OCI-LY7 (cell line): Measurements from ENCODE around the gene STPG4. TPM values are rescaled to one million over a fixed set of nuclear protein-coding genes. Genes with fewer than 3 reads are reported as not detected.

Source experiments
- BruUV-seq: library from RNA; stranded (reverse); fragments of 400-500 nt; replicated peaks from 2 replicates; lab custom pipeline; 2021; lab: Mats Ljungman, UMichigan
- CTCF ChIA-PET: fragments of 300-600 bp; sonication (Branson Sonifier 250); formaldehyde crosslinking; loops from one replicate; lab custom pipeline; 2022; ENCODE audit warnings: antibody characterized with exemption; ENCODE audit not compliant: unreplicated experiment; lab: Charles Lee
- POLR2A ChIA-PET: fragments of 300-600 bp; sonication (Branson Sonifier 250); formaldehyde crosslinking; loops from one replicate; lab custom pipeline; 2022; ENCODE audit warnings: antibody characterized with exemption; lab: Charles Lee
- DNase-seq: peaks from one replicate; pipeline ENCODE4 v3.0.0-alpha.2; 2015; ENCODE audit warnings: low spot score
- H2AFZ ChIP-seq: fragments of 200-600 bp; sonication (generic), shearing (Covaris generic); 2 replicates; pipeline ENCODE4 v1.6.1; 2014; ENCODE audit warnings: mild to moderate bottlenecking, antibody characterized with exemption, low read length, moderate library complexity
- H3K27ac ChIP-seq: fragments of 200-600 bp; sonication (generic); 2 replicates; pipeline ENCODE4 v1.5.1; 2014; ENCODE audit warnings: mixed run types, low read depth, mild to moderate bottlenecking, moderate library complexity, low read length, inconsistent platforms; ENCODE audit not compliant: poor library complexity, severe bottlenecking
- H3K36me3 ChIP-seq: fragments of 200-600 bp; sonication (generic); 2 replicates; pipeline ENCODE4 v1.6.1; 2014; ENCODE audit warnings: mild to moderate bottlenecking, antibody characterized with exemption, low read length, moderate library complexity, mixed read lengths; ENCODE audit not compliant: insufficient read depth
- H3K4me1 ChIP-seq: fragments of 200-600 bp; sonication (generic); 2 replicates; pipeline ENCODE4 v1.5.1; 2014; ENCODE audit warnings: mild to moderate bottlenecking, low read length; ENCODE audit not compliant: insufficient read depth, poor library complexity, severe bottlenecking
- H3K4me2 ChIP-seq: fragments of 200-600 bp; sonication (generic); 2 replicates; pipeline ENCODE4 v1.6.1; 2014; ENCODE audit warnings: mild to moderate bottlenecking, low read length
- H3K4me3 ChIP-seq: fragments of 200-600 bp; sonication (generic); 2 replicates; pipeline ENCODE4 v1.5.1; 2014; ENCODE audit warnings: mild to moderate bottlenecking, low read depth, low read length; ENCODE audit not compliant: poor library complexity, severe bottlenecking
- H3K79me2 ChIP-seq: fragments of 200-600 bp; sonication (generic); 2 replicates; pipeline ENCODE4 v1.6.1; 2016; ENCODE audit warnings: low read depth, mild to moderate bottlenecking, low read length, moderate library complexity, mixed read lengths; ENCODE audit not compliant: insufficient read depth
- H3K9me2 ChIP-seq: fragments of 200-600 bp; sonication (generic); 2 replicates; pipeline ENCODE4 v1.6.1; 2016; ENCODE audit warnings: mild to moderate bottlenecking, low read length, mixed read lengths; ENCODE audit not compliant: insufficient read depth
- H3K9me3 ChIP-seq: fragments of 200-600 bp; sonication (generic); 2 replicates; pipeline ENCODE4 v1.6.1; 2014; ENCODE audit warnings: mild to moderate bottlenecking, mixed run types, low read length, mixed read lengths
- H4K20me1 ChIP-seq: fragments of 200-600 bp; sonication (generic); 2 replicates; pipeline ENCODE4 v1.6.1; 2014; ENCODE audit warnings: mild to moderate bottlenecking, antibody characterized with exemption, low read length, moderate library complexity, mixed read lengths; ENCODE audit not compliant: insufficient read depth
- EZH2phosphoT487 ChIP-seq: fragments of 200-600 bp; sonication (generic); IDR thresholded peaks from 2 replicates; pipeline ENCODE4 v1.6.1; 2018; ENCODE audit warnings: low read depth, borderline replicate concordance, mild to moderate bottlenecking, mixed run types, antibody characterized with exemption, low read length, moderate library complexity, mixed read lengths
- intact Hi-C: fragments of 100-400 bp; cut with micrococcal nuclease; formaldehyde crosslinking; loops from one replicate; pipeline ENCODE4 v1.10.0; 2022; ENCODE audit not compliant: unreplicated experiment
- total RNA-seq, 2 experiments: library from RNA; depleted of rRNA in 1 of 2; stranded (reverse); fragments of >200 nt in 1 of 2; shearing (Covaris generic) in 1 of 2; gene quantifications; 2 replicates each; pipeline ENCODE4 v1.2.3, GENCODE V29; 2014 to 2022
- TF ChIP-seq, protein P1 (sequence below): fragments of 200-600 bp; sonication (generic); conservative IDR thresholded peaks from 2 replicates; pipeline ENCODE4 v1.5.1; 2014; ENCODE audit warnings: mild to moderate bottlenecking, antibody characterized with exemption, low read length, moderate library complexity, mixed read lengths

The STPG4 gene
- total RNA-seq, 2 experiments from 2014 or later = 0.68 TPM; not detected in 1

DNA sequence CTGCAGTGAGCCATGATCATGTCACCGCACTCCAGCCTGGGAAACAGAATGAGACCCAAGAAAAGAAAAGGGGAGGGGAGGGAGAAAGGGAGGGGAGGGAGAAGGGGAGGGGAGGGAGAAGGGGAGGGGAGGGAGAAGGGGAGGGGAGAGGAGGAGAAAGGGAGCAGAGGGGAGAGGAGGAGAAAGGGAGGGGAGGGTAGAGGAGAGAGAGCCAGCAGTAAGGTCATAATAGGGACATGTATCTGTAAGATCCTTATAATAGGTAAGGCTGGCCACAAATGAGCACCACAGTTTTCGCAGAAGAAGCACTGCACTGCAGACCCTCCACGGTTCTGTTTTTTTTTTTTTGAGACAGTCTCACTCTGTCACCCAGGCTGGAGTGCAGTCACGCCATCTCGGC lies 62.6 kb downstream of the STPG4 start:
- no peak for TF ChIP-seq EZH2phosphoT487
- TF ChIP-seq, protein P1, sequence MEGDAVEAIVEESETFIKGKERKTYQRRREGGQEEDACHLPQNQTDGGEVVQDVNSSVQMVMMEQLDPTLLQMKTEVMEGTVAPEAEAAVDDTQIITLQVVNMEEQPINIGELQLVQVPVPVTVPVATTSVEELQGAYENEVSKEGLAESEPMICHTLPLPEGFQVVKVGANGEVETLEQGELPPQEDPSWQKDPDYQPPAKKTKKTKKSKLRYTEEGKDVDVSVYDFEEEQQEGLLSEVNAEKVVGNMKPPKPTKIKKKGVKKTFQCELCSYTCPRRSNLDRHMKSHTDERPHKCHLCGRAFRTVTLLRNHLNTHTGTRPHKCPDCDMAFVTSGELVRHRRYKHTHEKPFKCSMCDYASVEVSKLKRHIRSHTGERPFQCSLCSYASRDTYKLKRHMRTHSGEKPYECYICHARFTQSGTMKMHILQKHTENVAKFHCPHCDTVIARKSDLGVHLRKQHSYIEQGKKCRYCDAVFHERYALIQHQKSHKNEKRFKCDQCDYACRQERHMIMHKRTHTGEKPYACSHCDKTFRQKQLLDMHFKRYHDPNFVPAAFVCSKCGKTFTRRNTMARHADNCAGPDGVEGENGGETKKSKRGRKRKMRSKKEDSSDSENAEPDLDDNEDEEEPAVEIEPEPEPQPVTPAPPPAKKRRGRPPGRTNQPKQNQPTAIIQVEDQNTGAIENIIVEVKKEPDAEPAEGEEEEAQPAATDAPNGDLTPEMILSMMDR = no peak
- Histone ChIP-seq H3K4me2 (no peak overlapping the region), H3K4me3 (no peak overlapping the region), H3K4me1 (no peaks in the 10 kb centered on the region), H3K36me3 (no peaks in the 10 kb centered on the region), H4K20me1 (no peaks in the 10 kb centered on the region), H3K79me2 (no peaks in the 10 kb centered on the region), H2AFZ (no peak overlapping the region), H3K9me3 (no peaks in the 10 kb centered on the region), H3K9me2 (no peaks in the 10 kb centered on the region), H3K27ac (no peak overlapping the region)
- intact Hi-C loops = no loop called here
- BruUV-seq = no TSS peak
- DNase-seq = no peak
- CTCF ChIA-PET = no interaction called here
- POLR2A ChIA-PET = no interaction called here

DNA sequence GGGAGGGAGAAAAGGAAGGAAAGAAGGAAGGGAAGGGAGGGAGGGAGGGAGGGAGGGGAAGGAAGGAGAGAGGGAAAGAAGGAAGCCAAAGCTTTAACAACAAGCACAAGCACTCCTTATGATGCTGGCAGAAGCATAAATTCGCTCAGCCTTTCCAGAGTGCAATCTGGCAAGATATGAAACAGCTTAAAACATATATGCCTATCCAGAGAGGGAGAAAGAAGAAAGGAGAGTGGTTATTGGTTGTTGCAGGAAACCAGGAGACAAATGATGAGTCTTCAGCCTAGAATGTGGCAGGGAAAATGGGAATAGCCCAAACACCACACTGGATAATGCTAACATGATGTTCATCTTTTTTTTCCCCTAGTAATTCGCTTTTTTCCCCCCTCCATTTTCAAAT lies 64.0 kb downstream of the STPG4 start:
- no peak for DNase-seq
- no peaks in the 10 kb centered on the region for H3K9me2 ChIP-seq
- no peaks in the 10 kb centered on the region for H3K79me2 ChIP-seq
- no peaks in the 10 kb centered on the region for H4K20me1 ChIP-seq
- no peaks in the 10 kb centered on the region for H3K4me1 ChIP-seq
- intact Hi-C loops = no loop called here
- no TSS peak for BruUV-seq
- H3K4me2 ChIP-seq = no peak overlapping the region
- H3K9me3 ChIP-seq = no peaks in the 10 kb centered on the region
- H3K36me3 ChIP-seq = no peaks in the 10 kb centered on the region
- POLR2A ChIA-PET = no interaction called here
- CTCF ChIA-PET = no interaction called here
- TF ChIP-seq, protein P1 = no peak
- TF ChIP-seq EZH2phosphoT487 = no peak
- no peak overlapping the region for H3K4me3 ChIP-seq
- no peak overlapping the region for H2AFZ ChIP-seq
- no peak overlapping the region for H3K27ac ChIP-seq

DNA sequence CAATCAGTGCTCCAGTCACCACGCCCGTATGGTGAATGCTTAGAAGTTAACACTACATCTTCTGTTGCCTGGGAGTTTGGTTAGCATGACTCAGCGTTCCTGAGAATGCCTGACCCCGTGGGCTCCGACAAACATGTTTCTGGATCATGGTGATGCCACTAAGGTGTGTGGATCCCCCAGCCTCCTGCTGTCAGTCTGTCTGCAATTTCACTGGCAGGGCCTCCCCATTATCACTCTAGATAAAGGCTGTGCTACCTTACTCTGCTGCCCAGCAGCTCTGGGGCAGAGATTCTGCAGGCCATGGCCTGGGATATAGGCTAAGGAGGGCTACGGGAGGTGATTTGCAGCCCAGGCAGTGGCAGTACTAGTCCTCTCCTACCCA lies 66.0 kb downstream of the STPG4 start:
- Histone ChIP-seq H4K20me1 (no peaks in the 10 kb centered on the region), H3K79me2 (no peaks in the 10 kb centered on the region), H3K36me3 (no peaks in the 10 kb centered on the region), H3K4me1 (no peaks in the 10 kb centered on the region), H2AFZ (no peak overlapping the region), H3K4me3 (no peak overlapping the region), H3K4me2 (no peak overlapping the region), H3K9me2 (no peaks in the 10 kb centered on the region), H3K9me3 (no peaks in the 10 kb centered on the region), H3K27ac (no peak overlapping the region)
- BruUV-seq = no TSS peak
- intact Hi-C loops = no loop called here
- ChIA-PET POLR2A (interaction anchor here (0.6 to 0.7 kb wide), 2 partner anchors 20 to 94 kb away, joined by 3 to 7 read pairs; no protein-coding TSS in a partner anchor), CTCF (no interaction called here)
- no peak for TF ChIP-seq EZH2phosphoT487
- TF ChIP-seq, protein P1 = no peak
- no peak for DNase-seq
